ENCODE measurements around the gene CARD6. TPM values are rescaled to one million over a fixed set of nuclear protein-coding genes. Genes with fewer than 3 reads are reported as not detected.

Gene CARD6
- total and polyA plus RNA-seq, 9 of the 15 experiments (the other 6 are each of a cell fraction or from before 2014, with no cell fraction given), result 3.5 to 8.3 (median 5.9) TPM

DNA sequence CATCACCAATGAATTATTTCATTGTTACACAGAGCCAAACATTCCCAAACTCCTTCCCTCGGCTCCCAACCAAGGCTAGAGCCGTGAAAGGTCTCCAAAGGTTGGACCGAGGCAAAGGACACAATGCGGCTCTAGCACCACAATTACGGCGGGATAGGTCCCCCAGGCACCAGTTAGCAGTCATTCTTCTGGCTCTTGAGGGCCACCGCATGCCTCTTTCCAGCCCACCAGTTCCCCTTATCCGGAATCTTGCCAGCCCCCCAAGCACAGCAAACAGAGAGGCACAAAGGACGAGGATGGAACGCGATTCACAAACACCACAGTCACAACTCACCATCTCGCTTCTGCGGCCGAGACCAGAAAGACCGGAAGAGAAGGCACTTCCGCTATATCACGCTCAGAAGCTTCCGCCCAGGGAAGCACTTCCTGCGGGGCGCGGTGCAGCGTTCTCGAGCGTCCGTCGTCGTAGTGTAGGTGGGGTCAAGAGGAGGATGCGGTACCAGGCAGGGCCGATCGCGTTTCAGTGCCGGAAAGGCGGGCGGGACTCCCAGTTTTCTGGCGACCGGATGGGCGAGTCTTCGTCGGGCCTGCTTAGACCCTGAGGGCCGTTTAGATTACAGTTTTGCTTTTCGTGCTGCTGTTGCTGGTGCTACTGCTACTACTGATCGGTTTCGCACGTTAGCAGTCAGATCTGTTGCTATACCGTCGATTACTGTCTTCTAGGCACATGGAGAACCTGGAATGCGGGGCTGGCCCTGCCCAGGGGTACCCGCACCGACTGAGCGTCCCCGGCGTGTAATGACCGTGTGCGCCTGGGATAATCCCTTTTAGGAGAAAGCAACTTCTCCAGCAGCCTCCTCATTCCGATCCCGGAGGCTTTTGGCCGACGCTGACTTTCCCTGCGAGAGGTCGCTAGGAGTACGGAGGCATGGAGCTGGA lies 6.0 kb upstream of the CARD6 start, which contains the start of gene RPL37 (continued):
- TF ChIP-seq SP2 (IDR thresholded peaks at IDR 0.05; ENCODE audit: extremely low read depth, low read depth, low read length, poor library complexity, severe bottlenecking), result no peak
- TF ChIP-seq NCOA2 (IDR thresholded peaks at IDR 0.05; ENCODE audit: partially characterized antibody in 2 of 2), result peak in 1 of 2 experiments; percentile 8
- no peak for TF ChIP-seq TFAM (CRISPR knock-in tag; conservative IDR thresholded peaks at IDR 0.05)
- TF ChIP-seq LEF1 (IDR thresholded peaks at IDR 0.05), result peak; percentile 60
- no peak for TF ChIP-seq CBFB (CRISPR knock-in tag; IDR thresholded peaks at IDR 0.05)
- 0 out of 2 replicates have a peak, but pooled peaks have one; percentile 21 for TF ChIP-seq JUN (IDR thresholded peaks at IDR 0.05; ENCODE audit: borderline replicate concordance, low read depth, low read length)
- TF ChIP-seq JUN (CRISPR knock-in tag; IDR thresholded peaks at IDR 0.05; ENCODE audit: borderline replicate concordance), result peak; percentile 36; the same call in 1 of the 2 replicates
- TF ChIP-seq ZKSCAN8 (CRISPR knock-in tag; IDR thresholded peaks at IDR 0.05), result 0 out of 2 replicates have a peak, but pooled peaks have one; percentile 23
- TF ChIP-seq ZNF707 (CRISPR knock-in tag; conservative IDR thresholded peaks at IDR 0.05), result no peak
- TF ChIP-seq CHCHD3 (CRISPR knock-in tag; IDR thresholded peaks at IDR 0.05), result peak; percentile 59; the same call in 1 of the 2 replicates
- peak; percentile 99 for TF ChIP-seq BRD4 (IDR thresholded peaks at IDR 0.05)
- TF ChIP-seq PURB (CRISPR knock-in tag; IDR thresholded peaks at IDR 0.05; ENCODE audit: low read depth), result no peak
- peak; percentile 84; the same call in 1 of the 2 replicates for TF ChIP-seq ZKSCAN1 (IDR thresholded peaks at IDR 0.05; ENCODE audit: low read depth, low read length)
- no peak for TF ChIP-seq ZNF507 (tag; conservative IDR thresholded peaks at IDR 0.05)
- no peak for TF ChIP-seq FOS (IDR thresholded peaks at IDR 0.05; ENCODE audit: extremely low read depth, insufficient read length)
- no peak for TF ChIP-seq MEIS2 (IDR thresholded peaks at IDR 0.05; ENCODE audit: partially characterized antibody)
- peak; percentile 100 for TF ChIP-seq POLR2B (IDR thresholded peaks at IDR 0.05; ENCODE audit: low read depth, partially characterized antibody)
- TF ChIP-seq ARNT (IDR thresholded peaks at IDR 0.05), result peak; percentile 49 to 92
- peak; percentile 74; the same call in 1 of the 2 replicates for TF ChIP-seq HIVEP1 (CRISPR knock-in tag; IDR thresholded peaks at IDR 0.05)
- peak; percentile 100 for TF ChIP-seq TAF9B (IDR thresholded peaks at IDR 0.05; ENCODE audit: partially characterized antibody)
- no peak for TF ChIP-seq SAFB2 (IDR thresholded peaks at IDR 0.05; ENCODE audit: borderline replicate concordance, low read depth, low read length, severe bottlenecking)
- TF ChIP-seq, protein P1, sequence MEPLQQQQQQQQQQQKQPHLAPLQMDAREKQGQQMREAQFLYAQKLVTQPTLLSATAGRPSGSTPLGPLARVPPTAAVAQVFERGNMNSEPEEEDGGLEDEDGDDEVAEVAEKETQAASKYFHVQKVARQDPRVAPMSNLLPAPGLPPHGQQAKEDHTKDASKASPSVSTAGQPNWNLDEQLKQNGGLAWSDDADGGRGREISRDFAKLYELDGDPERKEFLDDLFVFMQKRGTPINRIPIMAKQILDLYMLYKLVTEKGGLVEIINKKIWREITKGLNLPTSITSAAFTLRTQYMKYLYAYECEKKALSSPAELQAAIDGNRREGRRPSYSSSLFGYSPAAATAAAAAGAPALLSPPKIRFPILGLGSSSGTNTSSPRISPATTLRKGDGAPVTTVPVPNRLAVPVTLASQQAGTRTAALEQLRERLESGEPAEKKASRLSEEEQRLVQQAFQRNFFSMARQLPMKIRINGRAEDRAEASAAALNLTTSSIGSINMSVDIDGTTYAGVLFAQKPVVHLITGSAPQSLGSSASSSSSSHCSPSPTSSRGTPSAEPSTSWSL (CRISPR knock-in tag; IDR thresholded peaks at IDR 0.05; ENCODE audit: borderline replicate concordance), result no peak
- TF ChIP-seq, protein P2, sequence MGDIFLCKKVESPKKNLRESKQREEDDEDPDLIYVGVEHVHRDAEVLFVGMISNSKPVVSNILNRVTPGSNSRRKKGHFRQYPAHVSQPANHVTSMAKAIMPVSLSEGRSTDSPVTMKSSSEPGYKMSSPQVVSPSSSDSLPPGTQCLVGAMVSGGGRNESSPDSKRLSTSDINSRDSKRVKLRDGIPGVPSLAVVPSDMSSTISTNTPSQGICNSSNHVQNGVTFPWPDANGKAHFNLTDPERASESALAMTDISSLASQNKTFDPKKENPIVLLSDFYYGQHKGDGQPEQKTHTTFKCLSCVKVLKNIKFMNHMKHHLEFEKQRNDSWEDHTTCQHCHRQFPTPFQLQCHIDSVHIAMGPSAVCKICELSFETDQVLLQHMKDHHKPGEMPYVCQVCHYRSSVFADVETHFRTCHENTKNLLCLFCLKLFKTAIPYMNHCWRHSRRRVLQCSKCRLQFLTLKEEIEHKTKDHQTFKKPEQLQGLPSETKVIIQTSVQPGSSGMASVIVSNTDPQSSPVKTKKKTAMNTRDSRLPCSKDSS (IDR thresholded peaks at IDR 0.05; ENCODE audit: low read depth, partially characterized antibody), result no peak
- TF ChIP-seq, protein P3, sequence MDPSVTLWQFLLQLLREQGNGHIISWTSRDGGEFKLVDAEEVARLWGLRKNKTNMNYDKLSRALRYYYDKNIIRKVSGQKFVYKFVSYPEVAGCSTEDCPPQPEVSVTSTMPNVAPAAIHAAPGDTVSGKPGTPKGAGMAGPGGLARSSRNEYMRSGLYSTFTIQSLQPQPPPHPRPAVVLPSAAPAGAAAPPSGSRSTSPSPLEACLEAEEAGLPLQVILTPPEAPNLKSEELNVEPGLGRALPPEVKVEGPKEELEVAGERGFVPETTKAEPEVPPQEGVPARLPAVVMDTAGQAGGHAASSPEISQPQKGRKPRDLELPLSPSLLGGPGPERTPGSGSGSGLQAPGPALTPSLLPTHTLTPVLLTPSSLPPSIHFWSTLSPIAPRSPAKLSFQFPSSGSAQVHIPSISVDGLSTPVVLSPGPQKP (CRISPR knock-in tag; IDR thresholded peaks at IDR 0.05), result no peak
- TF ChIP-seq XRCC3 (IDR thresholded peaks at IDR 0.05), result no peak
